Activated naive CD8-positive, alpha-beta T cell treated with anti-CD3 and anti-CD28 coated beads, Interleukin-2, amount 10 ng/mL, durations not matched to agents 7 days and 5 days (primary cell): ENCODE results near the gene GNAZ. TPM values are rescaled to one million over a fixed set of nuclear protein-coding genes. Genes with fewer than 3 reads are reported as not detected.
"Not testable (repeated sequence)": the region's sequence is repeated elsewhere in the genome, so short reads cannot be mapped to it uniquely, and the experiment has no call there.

Experiments
- ATAC-seq: fragments of 150-1000 bp; cut with Tn5 transposase; one replicate; pipeline ENCODE4 v1.10.0; 2021; ENCODE audit warnings: low read depth, moderate library complexity
- POLR2A ChIA-PET: fragments of 350-600 bp; sonication (Branson Sonifier 250); formaldehyde crosslinking; loops from one replicate; lab custom pipeline; 2021; ENCODE audit warnings: antibody characterized with exemption; lab: Charles Lee
- DNase-seq: peaks from one replicate; pipeline ENCODE4 v3.0.0; 2021
- H3K27ac Mint-ChIP-seq: one replicate; pipeline ENCODE4 v1.8.0; 2022; ENCODE audit warnings: mild to moderate bottlenecking, mixed read lengths
- H3K27me3 Mint-ChIP-seq: one replicate; pipeline ENCODE4 v1.8.0; 2022; ENCODE audit warnings: mild to moderate bottlenecking, moderate library complexity, mixed read lengths
- H3K36me3 Mint-ChIP-seq: one replicate; pipeline ENCODE4 v1.8.0; 2021; ENCODE audit warnings: mild to moderate bottlenecking, mixed read lengths
- H3K4me1 Mint-ChIP-seq: one replicate; pipeline ENCODE4 v1.8.0; 2021; ENCODE audit warnings: mixed read lengths
- H3K4me3 Mint-ChIP-seq: one replicate; pipeline ENCODE4 v1.8.0; 2022; ENCODE audit warnings: mild to moderate bottlenecking, moderate library complexity, mixed read lengths
- H3K9me3 Mint-ChIP-seq: one replicate; pipeline ENCODE4 v1.8.0; 2021; ENCODE audit warnings: mixed read lengths
- total RNA-seq, 2 experiments: library from RNA; stranded (reverse); gene quantifications; one replicate each; pipeline ENCODE4 v1.2.3, GENCODE V29; 2021

Gene GNAZ
- total RNA-seq, result under 1 TPM; 0.20 to 0.22 TPM

- Mint-ChIP-seq H3K27ac (peak within 1 kb of the TSS; percentile 47), H3K27me3 (peaks cover 45% of the 10 kb centered on the region), H3K36me3 (no peaks in the 10 kb centered on the region), H3K4me3 (peak within 1 kb of the TSS; percentile 65), H3K9me3 (no peaks in the 10 kb centered on the region), H3K4me1 (peaks cover 2% of the 10 kb centered on the region)
- peak; percentile 53 for ATAC-seq
- POLR2A ChIA-PET, result no interaction called here
- DNase-seq, result no peak
These were observed at the start of gene GNAZ for GRCh38 chr22:23070418-23071229. Gene GNAZ, plus strand, starts transcription at chr22:23070519. Its CDS starts 25,177 bp downstream, at chr22:23095696.

- Mint-ChIP-seq H3K4me1 (peaks cover 3% of the 10 kb centered on the region), H3K27me3 (peaks cover 15% of the 10 kb centered on the region), H3K9me3 (peaks cover 3% of the 10 kb centered on the region), H3K36me3 (no peaks in the 10 kb centered on the region), H3K4me3 (no peak overlapping the region), H3K27ac (no peak overlapping the region)
- DNase-seq, result no peak
- ATAC-seq, result no peak
- POLR2A ChIA-PET, result no interaction called here
These were observed 49.5 kb upstream of the GNAZ start for GRCh38 chr22:23020659-23021293.

- H3K27ac Mint-ChIP-seq, DNase-seq, H3K36me3 Mint-ChIP-seq, H3K4me3 Mint-ChIP-seq, H3K9me3 Mint-ChIP-seq, ATAC-seq, H3K4me1 Mint-ChIP-seq, POLR2A ChIA-PET, H3K27me3 Mint-ChIP-seq: not testable (repeated sequence)
These were observed 48.5 kb upstream of the GNAZ start for GRCh38 chr22:23021660-23022353.

GRCh38 chr22:23023294-23023693 is 47.0 kb upstream of the GNAZ start:
- Mint-ChIP-seq H3K27me3 (peaks cover 7% of the 10 kb centered on the region), H3K4me3 (no peak overlapping the region), H3K9me3 (peaks cover 3% of the 10 kb centered on the region), H3K36me3 (no peaks in the 10 kb centered on the region), H3K27ac (no peak overlapping the region), H3K4me1 (no peaks in the 10 kb centered on the region)
- no peak for ATAC-seq
- POLR2A ChIA-PET, result no interaction called here
- no peak for DNase-seq

- DNase-seq, result no peak
- POLR2A ChIA-PET, result no interaction called here
These were observed 43.5 kb upstream of the GNAZ start for GRCh38 chr22:23026777-23027176.

GRCh38 chr22:23027849-23028248 is 42.5 kb upstream of the GNAZ start:
- H3K4me1 Mint-ChIP-seq, H3K4me3 Mint-ChIP-seq, H3K9me3 Mint-ChIP-seq, H3K27me3 Mint-ChIP-seq, H3K36me3 Mint-ChIP-seq, H3K27ac Mint-ChIP-seq, POLR2A ChIA-PET, ATAC-seq, DNase-seq: not testable (repeated sequence)

More at GRCh38 chr22:23026777-23027176, 43.5 kb upstream of the GNAZ start:
- no peaks in the 10 kb centered on the region for H3K36me3 Mint-ChIP-seq
- H3K4me3 Mint-ChIP-seq, result no peak overlapping the region
- no peaks in the 10 kb centered on the region for H3K9me3 Mint-ChIP-seq
- H3K27ac Mint-ChIP-seq, result no peak overlapping the region
- H3K4me1 Mint-ChIP-seq, result no peaks in the 10 kb centered on the region
- peaks cover 6% of the 10 kb centered on the region for H3K27me3 Mint-ChIP-seq
- no peak for ATAC-seq

GRCh38 chr22:23029521-23030228 is 40.6 kb upstream of the GNAZ start:
- Mint-ChIP-seq H3K9me3 (no peaks in the 10 kb centered on the region), H3K4me3 (no peak overlapping the region), H3K36me3 (no peaks in the 10 kb centered on the region), H3K27ac (no peak overlapping the region), H3K27me3 (peaks cover 11% of the 10 kb centered on the region), H3K4me1 (no peaks in the 10 kb centered on the region)
- ATAC-seq (no peak), DNase-seq (no peak)
- POLR2A ChIA-PET, result no interaction called here

GRCh38 chr22:23031381-23031780 is 38.9 kb upstream of the GNAZ start:
- H3K36me3 Mint-ChIP-seq, result no peaks in the 10 kb centered on the region
- POLR2A ChIA-PET, result no interaction called here
- H3K4me3 Mint-ChIP-seq, result no peak overlapping the region
- ATAC-seq, result no peak
- no peaks in the 10 kb centered on the region for H3K9me3 Mint-ChIP-seq
- H3K27ac Mint-ChIP-seq, result no peak overlapping the region
- peaks cover 3% of the 10 kb centered on the region for H3K4me1 Mint-ChIP-seq
- DNase-seq, result no peak
- peaks cover 9% of the 10 kb centered on the region for H3K27me3 Mint-ChIP-seq

GRCh38 chr22:23031786-23032185 is 38.5 kb upstream of the GNAZ start:
- no peaks in the 10 kb centered on the region for H3K36me3 Mint-ChIP-seq
- no peak for ATAC-seq
- no peak overlapping the region for H3K4me3 Mint-ChIP-seq
- peaks cover 9% of the 10 kb centered on the region for H3K27me3 Mint-ChIP-seq
- H3K9me3 Mint-ChIP-seq, result no peaks in the 10 kb centered on the region
- peaks cover 4% of the 10 kb centered on the region for H3K4me1 Mint-ChIP-seq
- no peak for DNase-seq
- H3K27ac Mint-ChIP-seq, result no peak overlapping the region
- POLR2A ChIA-PET, result no interaction called here

- no peak for DNase-seq
- Mint-ChIP-seq H3K27ac (no peak overlapping the region), H3K4me3 (no peak overlapping the region)
These were observed 37.7 kb upstream of the GNAZ start for GRCh38 chr22:23032658-23033057.

GRCh38 chr22:23033116-23033905 is 37.0 kb upstream of the GNAZ start:
- POLR2A ChIA-PET, result no interaction called here
- no peak overlapping the region for H3K27ac Mint-ChIP-seq
- H3K4me3 Mint-ChIP-seq, result no peak overlapping the region
- no peaks in the 10 kb centered on the region for H3K36me3 Mint-ChIP-seq
- DNase-seq (no peak), ATAC-seq (no peak)
- no peaks in the 10 kb centered on the region for H3K9me3 Mint-ChIP-seq
- peaks cover 5% of the 10 kb centered on the region for H3K4me1 Mint-ChIP-seq
- H3K27me3 Mint-ChIP-seq, result peaks cover 11% of the 10 kb centered on the region

More at GRCh38 chr22:23032658-23033057, 37.7 kb upstream of the GNAZ start:
- H3K9me3 Mint-ChIP-seq, result no peaks in the 10 kb centered on the region
- peaks cover 9% of the 10 kb centered on the region for H3K27me3 Mint-ChIP-seq
- no peaks in the 10 kb centered on the region for H3K36me3 Mint-ChIP-seq
- POLR2A ChIA-PET, result no interaction called here
- ATAC-seq, result no peak
- peaks cover 5% of the 10 kb centered on the region for H3K4me1 Mint-ChIP-seq

GRCh38 chr22:23034621-23035556 is 35.4 kb upstream of the GNAZ start:
- no peak overlapping the region for H3K27ac Mint-ChIP-seq
- H3K36me3 Mint-ChIP-seq, result no peaks in the 10 kb centered on the region
- POLR2A ChIA-PET, result no interaction called here
- H3K4me1 Mint-ChIP-seq, result peaks cover 5% of the 10 kb centered on the region
- DNase-seq (no peak), ATAC-seq (no peak)
- no peak overlapping the region for H3K4me3 Mint-ChIP-seq
- H3K9me3 Mint-ChIP-seq, result no peaks in the 10 kb centered on the region
- H3K27me3 Mint-ChIP-seq, result peaks cover 12% of the 10 kb centered on the region
